Natural killer cell (primary cell): ENCODE results near the gene PCGF3. TPM values are rescaled to one million over a fixed set of nuclear protein-coding genes. Genes with fewer than 3 reads are reported as not detected.
"Not testable (repeated sequence)": the region's sequence is repeated elsewhere in the genome, so short reads cannot be mapped to it uniquely, and the experiment has no call there.

ENCODE experiments used
- ATAC-seq, 3 donors: fragments of 150-1000 bp in 2 of 3; fragments of 200-7000 bp in 1 of 3; cut with Tn5 transposase; 1 replicate in 1 of 3; 2 replicates in 2 of 3; pipeline ENCODE4 v1.10.0; 2021; ENCODE audit warnings: mild to moderate bottlenecking in 2 of 3, moderate library complexity in 2 of 3
- DNase-seq, 2 donors: peaks; one replicate each; pipeline versions ENCODE4 v3.0.0 to v3.0.0-alpha.2; 2013 to 2021; ENCODE audit warnings: mixed read lengths in 1 of 2
- H3K27ac ChIP-seq: one replicate; pipeline ENCODE4 v1.5.1; 2013; ENCODE audit warnings: mild to moderate bottlenecking, low read length
- H3K27me3 ChIP-seq: one replicate; pipeline ENCODE4 v1.6.1; 2013; ENCODE audit warnings: low read length; ENCODE audit not compliant: control insufficient read depth, insufficient read depth
- H3K36me3 ChIP-seq: one replicate; pipeline ENCODE4 v1.6.1; 2013; ENCODE audit warnings: low read length; ENCODE audit not compliant: control insufficient read depth, insufficient read depth
- H3K4me1 ChIP-seq: one replicate; pipeline ENCODE4 v1.6.1; 2013; ENCODE audit warnings: low read length; ENCODE audit not compliant: control insufficient read depth, insufficient read depth
- H3K4me3 ChIP-seq: one replicate; pipeline ENCODE4 v1.5.1; 2013; ENCODE audit warnings: low read length
- H3K9me3 ChIP-seq: one replicate; pipeline ENCODE4 v1.6.1; 2013; ENCODE audit warnings: low read length; ENCODE audit not compliant: control insufficient read depth, insufficient read depth
- H3K27ac Mint-ChIP-seq, 2 donors: one replicate each; pipeline ENCODE4 v1.8.0; 2022; ENCODE audit warnings: mild to moderate bottlenecking in 2 of 2, mixed read lengths in 2 of 2, moderate library complexity in 1 of 2
- H3K27me3 Mint-ChIP-seq, 2 donors: one replicate each; pipeline ENCODE4 v1.8.0; 2022; ENCODE audit warnings: low read depth in 2 of 2, mixed read lengths in 2 of 2
- H3K36me3 Mint-ChIP-seq: one replicate; pipeline ENCODE4 v1.8.0; 2022; ENCODE audit warnings: mixed read lengths
- H3K4me1 Mint-ChIP-seq, 2 donors: one replicate each; pipeline ENCODE4 v1.8.0; 2022; ENCODE audit warnings: mixed read lengths in 2 of 2
- H3K4me3 Mint-ChIP-seq: one replicate; pipeline ENCODE4 v1.8.0; 2022; ENCODE audit warnings: mild to moderate bottlenecking, moderate library complexity, mixed read lengths
- H3K9me3 Mint-ChIP-seq, 2 donors: one replicate each; pipeline ENCODE4 v1.8.0; 2022; ENCODE audit warnings: mixed read lengths in 2 of 2
- CTCF ChIP-seq: fragments of 200-600 bp; IDR thresholded peaks from one replicate; pipeline ENCODE4 v1.8.0; 2022; ENCODE audit warnings: antibody characterized with exemption
- WGBS: methylation state at CpG from one replicate; pipeline ENCODE4 v1.1.7; 2013; ENCODE audit warnings: missing lambda C conversion rate; ENCODE audit not compliant: insufficient coverage; 5-methylcytosine and 5-hydroxymethylcytosine counted together
- intact Hi-C: fragments of 100-400 bp; cut with micrococcal nuclease; formaldehyde crosslinking; loops from one replicate; pipeline ENCODE4 v1.14.2; 2022
- total RNA-seq, 4 donors: library from RNA; stranded (reverse); fragments of 120-200 nt in 1 of 4; gene quantifications; one replicate each; pipeline versions ENCODE4 v1.2.3 to v1.2.4, GENCODE V29; 2013 to 2022

Gene PCGF3
- total RNA-seq, 3 donors from 2014 or later (not counting 1 experiment from before 2014, with no cell fraction given) = 71.2 to 101 (median 97.2) TPM

- Mint-ChIP-seq H3K4me1 (peaks cover 9 to 30% of the 10 kb centered on the region in 2 donors), H3K27me3 (no peaks in the 10 kb centered on the region), H3K27ac (peak overlapping the region in 1 of 2 donors; percentile 91), H3K9me3 (no peaks in the 10 kb centered on the region), H3K4me3 (peak overlapping the region; percentile 87), H3K36me3 (no peaks in the 10 kb centered on the region)
- H3K36me3 ChIP-seq = no peaks in the 10 kb centered on the region
- intact Hi-C loops = loop anchor here (2.0 kb wide), 1 partner anchor 24 kb away; no protein-coding TSS in a partner anchor
- H3K4me3 ChIP-seq = no peak overlapping the region
- ATAC-seq (no peak), DNase-seq (no peak)
- no peak for TF ChIP-seq CTCF
- H3K4me1 ChIP-seq = peaks cover 39% of the 10 kb centered on the region
- H3K27ac ChIP-seq = no peak overlapping the region
- WGBS = 96% methylated on average over 46 of the region's 46 CpGs
- H3K9me3 ChIP-seq = no peaks in the 10 kb centered on the region
- no peaks in the 10 kb centered on the region for H3K27me3 ChIP-seq
Observed at GRCh38 chr4:704198-704891, 1.3 kb upstream of the PCGF3 start.

GRCh38 chr4:704971-705277, 708 bp upstream of the PCGF3 start:
- intact Hi-C loops = loop anchor here (2.0 to 5.0 kb wide), 2 partner anchors 24 to 77 kb away; no protein-coding TSS in a partner anchor

GRCh38 chr4:706083-706633, 526 bp downstream of the PCGF3 start:
- H3K27ac Mint-ChIP-seq = peak overlapping the region in 1 of 2 donors; percentile 91
- peaks cover 13 to 38% of the 10 kb centered on the region in 2 donors for H3K4me1 Mint-ChIP-seq
- ATAC-seq, H3K36me3 Mint-ChIP-seq, H3K36me3 ChIP-seq, DNase-seq, H3K4me3 Mint-ChIP-seq, H3K27me3 Mint-ChIP-seq, H3K9me3 Mint-ChIP-seq, H3K9me3 ChIP-seq, H3K27me3 ChIP-seq: not testable (repeated sequence)
- whole genome bisulfite sequencing = 6% methylated on average over 21 of the region's 21 CpGs
- H3K4me3 ChIP-seq = peak overlapping the region; percentile 56
- peak overlapping the region; percentile 70 for H3K27ac ChIP-seq
- H3K4me1 ChIP-seq = peaks cover 32% of the 10 kb centered on the region
- intact Hi-C loops = loop anchor here (5.0 kb wide), 1 partner anchor 76 kb away; no protein-coding TSS in a partner anchor

More at GRCh38 chr4:704971-705277, 708 bp upstream of the PCGF3 start:
- H3K36me3 ChIP-seq = no peaks in the 10 kb centered on the region
- WGBS = 96% methylated on average over 1 of the region's 1 CpG
- ATAC-seq (no peak), DNase-seq (no peak)
- peak overlapping the region; percentile 61 for H3K27ac ChIP-seq
- H3K4me1 ChIP-seq = peaks cover 34% of the 10 kb centered on the region
- no peak for TF ChIP-seq CTCF
- Mint-ChIP-seq H3K27ac (peak overlapping the region; percentile 68 to 91), H3K9me3 (no peaks in the 10 kb centered on the region), H3K4me1 (peaks cover 7 to 32% of the 10 kb centered on the region in 2 donors), H3K27me3 (no peaks in the 10 kb centered on the region), H3K4me3 (peak overlapping the region; percentile 87), H3K36me3 (no peaks in the 10 kb centered on the region)
- no peaks in the 10 kb centered on the region for H3K27me3 ChIP-seq
- no peaks in the 10 kb centered on the region for H3K9me3 ChIP-seq
- H3K4me3 ChIP-seq = peak overlapping the region; percentile 49

- intact Hi-C loops = loop anchor here (5.0 kb wide), 1 partner anchor 75 kb away; no protein-coding TSS in a partner anchor
- H3K27ac Mint-ChIP-seq = peak overlapping the region in 1 of 2 donors; percentile 63
- WGBS = 89% methylated on average over 21 of the region's 21 CpGs
- Histone ChIP-seq H3K27ac (no peak overlapping the region), H3K36me3 (no peaks in the 10 kb centered on the region), H3K9me3 (no peaks in the 10 kb centered on the region), H3K4me3 (no peak overlapping the region), H3K27me3 (no peaks in the 10 kb centered on the region), H3K4me1 (peaks cover 32% of the 10 kb centered on the region)
- no peaks in the 10 kb centered on the region for H3K9me3 Mint-ChIP-seq
- TF ChIP-seq CTCF = no peak
- H3K4me3 Mint-ChIP-seq = peak overlapping the region; percentile 31
- H3K27me3 Mint-ChIP-seq = no peaks in the 10 kb centered on the region
- H3K36me3 Mint-ChIP-seq = no peaks in the 10 kb centered on the region
- peaks cover 13 to 38% of the 10 kb centered on the region in 2 donors for H3K4me1 Mint-ChIP-seq
- DNase-seq = no peak
- no peak for ATAC-seq
Observed at GRCh38 chr4:706834-707598, 1.4 kb downstream of the PCGF3 start.
